ENCODE data around the gene SPEM3.

Gene SPEM3

DNA sequence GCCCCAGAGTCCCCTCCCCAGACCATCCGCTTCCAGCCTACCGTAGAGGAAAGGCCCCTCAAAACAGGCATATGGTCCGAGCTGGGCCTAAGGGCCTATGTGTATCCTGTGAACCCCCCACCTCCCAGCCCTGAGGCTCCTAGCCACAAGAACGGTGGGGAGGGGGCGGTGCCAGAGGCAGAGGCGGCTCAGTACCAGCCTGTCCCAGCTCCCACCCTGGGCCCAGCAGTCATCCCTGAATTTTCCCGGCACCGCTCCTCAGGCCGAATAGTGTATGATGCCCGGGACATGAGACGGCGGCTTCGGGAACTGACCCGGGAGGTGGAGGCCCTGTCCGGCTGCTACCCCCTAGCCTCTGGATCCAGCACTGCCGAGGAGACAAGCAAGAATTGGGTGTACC, 7.5 kb upstream of the SPEM3 start:
- no peak overlapping the region for H3K9ac ChIP-seq (ENCODE audit: low read depth, low read length)
- H3K9me3 ChIP-seq (ENCODE audit: control insufficient read depth, insufficient read depth, low read length) = no peaks in the 10 kb centered on the region
- H3K4me1 ChIP-seq (ENCODE audit: insufficient read depth, low read length) = peaks cover 14% of the 10 kb centered on the region; the same call in 1 of the 2 replicates
- H3K36me3 ChIP-seq (ENCODE audit: insufficient read depth, low read length) = no peaks in the 10 kb centered on the region

- no peaks in the 10 kb centered on the region for H3K36me3 ChIP-seq (ENCODE audit: insufficient read depth, low read length)
- no peak overlapping the region for H3K9ac ChIP-seq (ENCODE audit: low read depth, low read length)
- H3K4me1 ChIP-seq (ENCODE audit: insufficient read depth, low read length) = peaks cover 8% of the 10 kb centered on the region; the same call in 1 of the 2 replicates
Observed at GRCh38 chr17:7423679-7424078, 5.0 kb upstream of the SPEM3 start.

DNA sequence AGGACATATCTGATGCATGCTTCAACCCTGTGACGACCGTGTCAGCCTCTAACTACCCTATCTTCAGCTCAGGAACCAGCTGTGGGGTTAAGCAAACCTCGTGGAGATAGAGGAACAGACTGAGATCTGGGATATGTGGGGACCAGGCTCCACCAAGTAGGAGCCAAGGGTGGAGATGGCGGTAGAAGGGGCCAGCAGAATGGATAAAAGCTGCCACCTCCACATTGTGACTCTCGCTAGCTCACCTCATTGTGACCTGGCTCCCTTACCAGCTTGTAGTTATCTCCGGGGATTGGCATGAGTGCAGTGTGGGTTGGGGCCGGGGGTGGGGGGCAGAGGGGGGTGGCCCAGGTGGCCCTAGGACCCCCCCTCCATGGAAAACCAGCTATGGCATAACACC, 3.3 kb upstream of the SPEM3 start, which contains the start of gene SPEM2:
TSS of gene SPEM2 (plus strand) at position 301 of the 400 bp plus-strand sequence. CDS start at position 374, 73 bp downstream.
- no peaks in the 10 kb centered on the region; the same call in 1 of the 2 replicates for H3K4me1 ChIP-seq (ENCODE audit: insufficient read depth, low read length)
- no peaks in the 10 kb centered on the region for H3K9me3 ChIP-seq (ENCODE audit: control insufficient read depth, insufficient read depth, low read length)
- H3K9ac ChIP-seq (ENCODE audit: low read depth, low read length) = no peak within 1 kb of the TSS

More at GRCh38 chr17:7423679-7424078, 5.0 kb upstream of the SPEM3 start:
- no peaks in the 10 kb centered on the region for H3K9me3 ChIP-seq (ENCODE audit: control insufficient read depth, insufficient read depth, low read length)

GRCh38 chr17:7425756-7426155, 2.9 kb upstream of the SPEM3 start:
- H3K4me1 ChIP-seq (ENCODE audit: insufficient read depth, low read length) = no peaks in the 10 kb centered on the region; the same call in 1 of the 2 replicates
- H3K36me3 ChIP-seq (ENCODE audit: insufficient read depth, low read length) = no peaks in the 10 kb centered on the region
- H3K9me3 ChIP-seq (ENCODE audit: control insufficient read depth, insufficient read depth, low read length) = no peaks in the 10 kb centered on the region
- H3K9ac ChIP-seq (ENCODE audit: low read depth, low read length) = no peak overlapping the region

More for the DNA sequence above, 3.3 kb upstream of the SPEM3 start, which contains the start of gene SPEM2:
- no peaks in the 10 kb centered on the region for H3K36me3 ChIP-seq (ENCODE audit: insufficient read depth, low read length)

- Histone ChIP-seq H3K4me1 (ENCODE audit: insufficient read depth, low read length) (no peaks in the 10 kb centered on the region), H3K9ac (ENCODE audit: low read depth, low read length) (no peak overlapping the region), H3K36me3 (ENCODE audit: insufficient read depth, low read length) (no peaks in the 10 kb centered on the region), H3K9me3 (ENCODE audit: control insufficient read depth, insufficient read depth, low read length) (no peaks in the 10 kb centered on the region)
Observed at GRCh38 chr17:7426203-7426863, 2.3 kb upstream of the SPEM3 start.

DNA sequence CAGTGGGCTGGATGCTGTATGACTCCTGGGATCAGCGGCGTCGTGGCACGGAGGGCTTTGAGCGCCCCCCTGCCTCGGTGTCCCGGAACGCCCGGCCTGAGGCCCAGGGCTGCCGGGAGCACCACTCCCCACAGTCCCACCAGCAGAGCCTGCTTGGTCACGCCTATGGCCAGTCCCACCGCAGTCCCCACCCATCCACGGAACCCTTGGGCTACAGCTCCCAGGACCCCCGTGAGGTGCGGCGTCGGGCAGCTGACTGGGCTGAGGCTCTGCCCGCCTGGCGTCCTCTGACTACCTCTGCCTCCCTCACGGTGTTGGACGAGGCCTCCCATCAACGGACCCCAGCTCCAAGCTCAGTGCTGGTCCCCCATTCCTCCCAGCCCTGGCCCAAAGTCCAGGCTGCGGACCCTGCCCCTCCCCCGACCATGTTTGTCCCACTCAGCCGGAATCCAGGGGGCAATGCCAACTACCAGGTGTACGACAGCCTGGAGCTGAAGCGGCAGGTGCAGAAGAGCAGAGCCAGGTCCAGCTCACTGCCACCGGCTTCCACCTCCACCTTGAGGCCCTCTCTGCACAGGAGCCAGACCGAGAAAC, 1.7 kb upstream of the SPEM3 start:
- Histone ChIP-seq H3K36me3 (ENCODE audit: insufficient read depth, low read length) (no peaks in the 10 kb centered on the region), H3K9me3 (ENCODE audit: control insufficient read depth, insufficient read depth, low read length) (no peaks in the 10 kb centered on the region), H3K9ac (ENCODE audit: low read depth, low read length) (no peak overlapping the region), H3K4me1 (ENCODE audit: insufficient read depth, low read length) (no peaks in the 10 kb centered on the region)

DNA sequence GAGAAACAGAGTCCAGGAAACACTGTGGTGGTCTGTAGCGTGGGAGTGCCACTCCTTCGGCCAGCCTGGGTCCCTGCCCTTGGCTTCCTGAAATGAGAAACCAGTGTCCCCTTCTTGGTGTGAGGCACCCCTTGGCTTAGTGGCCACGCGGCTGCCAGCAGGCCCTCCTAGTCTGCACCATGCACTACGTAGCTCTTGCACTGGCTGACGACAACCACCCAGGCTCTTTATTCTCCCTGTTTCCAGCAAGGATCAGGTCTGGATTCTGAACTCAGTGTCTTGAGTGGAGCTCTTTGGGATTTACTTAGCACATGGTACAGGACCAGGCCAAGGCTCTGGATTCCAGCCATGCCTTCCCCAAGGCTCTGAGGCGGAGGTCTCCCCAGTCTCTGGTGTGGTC, 1.1 kb upstream of the SPEM3 start:
- H3K36me3 ChIP-seq (ENCODE audit: insufficient read depth, low read length) = no peaks in the 10 kb centered on the region
- H3K9ac ChIP-seq (ENCODE audit: low read depth, low read length) = no peak overlapping the region
- no peaks in the 10 kb centered on the region for H3K9me3 ChIP-seq (ENCODE audit: control insufficient read depth, insufficient read depth, low read length)
- no peaks in the 10 kb centered on the region for H3K4me1 ChIP-seq (ENCODE audit: insufficient read depth, low read length)

GRCh38 chr17:7429722-7430121, 1.1 kb downstream of the SPEM3 start:
- no peaks in the 10 kb centered on the region for H3K9me3 ChIP-seq (ENCODE audit: control insufficient read depth, insufficient read depth, low read length)
- H3K36me3 ChIP-seq (ENCODE audit: insufficient read depth, low read length) = no peaks in the 10 kb centered on the region
- H3K9ac ChIP-seq (ENCODE audit: low read depth, low read length) = no peak overlapping the region
- no peaks in the 10 kb centered on the region for H3K4me1 ChIP-seq (ENCODE audit: insufficient read depth, low read length)

DNA sequence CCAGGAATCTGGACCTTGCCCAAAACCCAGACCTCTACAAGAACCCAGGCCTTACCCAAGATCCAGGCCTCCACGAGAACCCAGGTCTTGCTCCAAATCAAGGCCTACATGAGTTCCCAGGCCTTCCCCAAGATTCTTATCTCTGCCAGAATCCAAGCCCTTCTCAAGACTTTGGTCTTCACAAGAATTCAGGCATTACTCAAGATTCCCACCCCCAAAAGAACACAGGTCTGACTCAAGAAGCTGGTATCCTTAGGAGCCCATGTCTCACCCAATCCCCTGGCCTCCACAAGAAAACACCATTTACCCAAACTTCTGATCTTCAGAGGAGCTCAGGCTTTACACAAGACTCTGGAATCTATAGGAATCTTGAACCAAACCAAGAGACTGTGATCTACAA, 2.6 kb downstream of the SPEM3 start:
- Histone ChIP-seq H3K9me3 (ENCODE audit: control insufficient read depth, insufficient read depth, low read length) (no peaks in the 10 kb centered on the region), H3K4me1 (ENCODE audit: insufficient read depth, low read length) (no peaks in the 10 kb centered on the region), H3K36me3 (ENCODE audit: insufficient read depth, low read length) (no peaks in the 10 kb centered on the region), H3K9ac (ENCODE audit: low read depth, low read length) (no peak overlapping the region)

- Histone ChIP-seq H3K9ac (ENCODE audit: low read depth, low read length) (no peak overlapping the region), H3K36me3 (ENCODE audit: insufficient read depth, low read length) (no peaks in the 10 kb centered on the region), H3K9me3 (ENCODE audit: control insufficient read depth, insufficient read depth, low read length) (no peaks in the 10 kb centered on the region), H3K4me1 (ENCODE audit: insufficient read depth, low read length) (no peaks in the 10 kb centered on the region)
Observed at GRCh38 chr17:7432296-7432695, 3.6 kb downstream of the SPEM3 start.

DNA sequence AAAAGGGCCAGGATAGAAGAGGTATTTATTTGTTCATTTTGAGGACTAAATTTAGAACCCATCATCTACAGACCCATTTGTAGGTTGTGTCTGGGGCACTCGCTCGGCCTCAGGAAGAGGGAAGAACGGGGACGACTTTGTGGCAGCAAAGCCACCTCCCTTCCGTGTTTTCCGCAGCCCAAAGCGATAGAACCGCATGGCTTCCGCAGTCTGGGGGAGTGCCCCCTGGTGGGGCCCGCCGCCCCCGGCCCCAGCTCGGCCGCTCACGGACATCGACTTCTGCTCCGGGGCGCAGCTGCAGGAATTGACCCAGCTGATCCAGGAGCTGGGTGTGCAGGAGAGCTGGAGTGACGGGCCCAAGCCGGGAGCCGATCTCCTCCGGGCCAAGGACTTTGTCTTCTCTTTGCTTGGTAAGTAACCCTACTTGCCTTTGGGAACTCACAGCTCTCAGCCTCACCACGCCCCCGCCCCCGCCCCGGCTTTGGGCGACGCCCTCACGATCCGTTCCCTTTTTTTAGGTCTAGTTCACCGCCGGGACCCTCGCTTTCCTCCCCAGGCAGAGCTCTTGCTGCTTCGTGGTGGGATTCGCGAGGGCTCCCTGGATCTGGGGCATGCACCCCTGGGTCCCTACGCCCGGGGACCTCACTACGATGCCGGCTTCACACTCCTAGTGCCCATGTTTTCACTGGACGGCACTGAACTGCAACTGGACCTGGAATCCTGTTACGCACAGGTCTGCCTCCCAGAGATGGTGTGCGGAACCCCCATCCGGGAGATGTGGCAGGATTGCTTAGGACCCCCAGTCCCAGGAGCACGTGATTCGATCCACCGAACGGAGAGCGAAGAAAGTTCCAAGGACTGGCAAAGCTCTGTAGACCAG, 7.3 kb downstream of the SPEM3 start:
- Histone ChIP-seq H3K36me3 (ENCODE audit: insufficient read depth, low read length) (no peaks in the 10 kb centered on the region), H3K9me3 (ENCODE audit: control insufficient read depth, insufficient read depth, low read length) (no peaks in the 10 kb centered on the region), H3K9ac (ENCODE audit: low read depth, low read length) (peak overlapping the region; percentile 64), H3K4me1 (ENCODE audit: insufficient read depth, low read length) (peaks cover 4% of the 10 kb centered on the region; the same call in 1 of the 2 replicates)

DNA sequence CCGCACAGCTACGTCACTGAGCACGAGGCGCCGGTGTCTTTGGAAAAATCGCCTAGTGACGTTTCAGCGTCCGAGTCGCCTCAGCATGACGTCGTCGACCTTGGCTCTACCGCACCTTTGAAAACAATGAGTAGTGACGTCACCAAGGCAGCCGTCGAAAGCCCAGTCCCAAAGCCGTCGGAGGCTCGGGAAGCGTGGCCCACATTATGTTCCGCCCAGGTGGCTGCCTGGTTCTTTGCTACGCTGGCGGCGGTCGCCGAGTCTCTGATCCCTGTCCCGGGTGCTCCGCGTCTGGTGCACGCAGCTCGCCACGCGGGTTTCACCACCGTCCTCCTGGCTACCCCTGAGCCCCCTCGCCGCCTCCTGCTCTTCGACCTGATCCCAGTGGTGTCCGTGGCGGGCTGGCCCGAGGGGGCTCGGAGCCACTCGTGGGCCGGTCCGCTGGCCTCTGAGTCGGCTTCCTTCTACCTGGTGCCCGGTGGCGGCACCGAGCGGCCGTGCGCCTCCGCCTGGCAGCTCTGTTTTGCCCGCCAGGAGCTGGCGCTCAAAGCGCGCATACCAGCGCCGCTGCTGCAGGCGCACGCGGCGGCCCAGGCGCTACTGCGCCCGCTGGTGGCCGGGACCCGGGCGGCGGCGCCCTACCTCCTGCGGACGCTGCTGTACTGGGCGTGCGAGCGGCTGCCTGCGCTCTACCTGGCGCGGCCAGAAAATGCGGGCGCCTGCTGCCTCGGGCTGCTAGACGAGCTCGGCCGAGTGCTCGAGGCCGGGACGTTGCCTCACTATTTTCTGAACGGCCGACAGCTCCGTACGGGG, 8.1 kb downstream of the SPEM3 start:
- H3K4me1 ChIP-seq (ENCODE audit: insufficient read depth, low read length) = peaks cover 4% of the 10 kb centered on the region
- peak overlapping the region; percentile 64 for H3K9ac ChIP-seq (ENCODE audit: low read depth, low read length)
- no peaks in the 10 kb centered on the region for H3K36me3 ChIP-seq (ENCODE audit: insufficient read depth, low read length)
- H3K9me3 ChIP-seq (ENCODE audit: control insufficient read depth, insufficient read depth, low read length) = no peaks in the 10 kb centered on the region

DNA sequence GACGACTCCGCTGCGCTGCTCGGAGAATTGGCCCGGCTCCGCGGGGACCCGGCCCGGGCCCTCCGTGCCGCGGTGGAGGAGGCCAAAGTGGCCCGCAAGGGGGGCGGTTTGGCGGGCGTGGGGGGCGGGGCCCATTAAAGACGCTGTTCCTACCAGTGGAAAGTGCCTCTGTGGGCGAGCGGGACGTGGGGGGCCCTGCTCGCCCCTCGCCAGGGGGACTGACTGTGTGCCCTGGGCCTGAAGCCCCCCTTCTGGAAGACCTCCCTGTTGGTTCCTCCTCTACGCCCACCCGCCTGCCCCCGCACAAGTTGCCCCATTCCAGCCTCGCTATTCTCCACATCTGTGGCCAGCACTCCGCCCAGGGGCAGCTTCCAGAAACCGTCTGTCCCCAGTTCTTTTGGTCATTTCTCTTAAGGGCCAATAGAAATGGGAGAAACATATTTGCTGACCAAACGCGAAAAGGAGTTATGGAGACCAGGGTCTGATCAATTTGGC, 8.8 kb downstream of the SPEM3 start:
- H3K4me1 ChIP-seq (ENCODE audit: insufficient read depth, low read length) = peaks cover 4% of the 10 kb centered on the region
- H3K9me3 ChIP-seq (ENCODE audit: control insufficient read depth, insufficient read depth, low read length) = no peaks in the 10 kb centered on the region
- H3K9ac ChIP-seq (ENCODE audit: low read depth, low read length) = peak overlapping the region; percentile 64
- H3K36me3 ChIP-seq (ENCODE audit: insufficient read depth, low read length) = no peaks in the 10 kb centered on the region
